Tibial nerve (tissue), 3 donors: ENCODE data around the gene ZNF362.

Experiments
- CTCF ChIP-seq, 5 experiments: fragments of 200-600 bp in 3 of 5; fragments of 450-650 bp in 2 of 5; sonication (generic) in 3 of 5; IDR thresholded peaks; one replicate each; pipeline ENCODE4 v1.5.1; 2016 to 2019; ENCODE audit warnings: antibody characterized with exemption in 5 of 5, mild to moderate bottlenecking in 3 of 5, moderate library complexity in 2 of 5
- POLR2A ChIP-seq, 2 donors: fragments of 450-650 bp; IDR thresholded peaks; one replicate each; pipeline ENCODE4 v1.6.1; 2017; ENCODE audit warnings: antibody characterized with exemption in 2 of 2, mild to moderate bottlenecking in 2 of 2, moderate library complexity in 2 of 2

GRCh38 chr1:33259879-33260278 is 3.6 kb downstream of the ZNF362 start:
- TF ChIP-seq CTCF (IDR thresholded peaks at IDR 0.05) (no peak), POLR2A (IDR thresholded peaks at IDR 0.05) (no peak)
